Right lobe of liver (tissue), 6 donors: ENCODE measurements around the gene GPR141. TPM values are rescaled to one million over a fixed set of nuclear protein-coding genes. Genes with fewer than 3 reads are reported as not detected.

Source experiments
- ATAC-seq, 4 donors: fragments of 200-7000 bp; cut with Tn5 transposase; one replicate each; pipeline ENCODE4 v1.9.1; 2020; ENCODE audit warnings: mild to moderate bottlenecking in 4 of 4, moderate library complexity in 4 of 4
- DNase-seq, 3 donors: peaks; one replicate each; pipeline ENCODE4 v3.0.0-alpha.2; 2020
- H3K27ac ChIP-seq, 3 donors: fragments of 200-600 bp; one replicate each; pipeline ENCODE4 v1.8.0; 2022
- H3K27me3 ChIP-seq, 2 donors: fragments of 200-600 bp; one replicate each; pipeline ENCODE4 v1.8.0; 2022
- H3K36me3 ChIP-seq, 4 donors: fragments of 200-600 bp; sonication (generic) in 1 of 4; one replicate each; pipeline versions ENCODE4 v1.5.1 to v1.8.0; 2017 to 2022; ENCODE audit warnings: control low read depth in 1 of 4
- H3K4me1 ChIP-seq, 4 donors: fragments of 200-600 bp; sonication (generic) in 1 of 4; one replicate each; pipeline versions ENCODE4 v1.5.1 to v1.8.0; 2017 to 2022; ENCODE audit warnings: control low read depth in 1 of 4
- H3K4me3 ChIP-seq, 3 donors: fragments of 200-600 bp; one replicate each; pipeline ENCODE4 v1.8.0; 2022
- H3K9me3 ChIP-seq, 4 donors: fragments of 200-600 bp; sonication (generic) in 1 of 4; one replicate each; pipeline versions ENCODE4 v1.5.1 to v1.8.0; 2017 to 2022; ENCODE audit warnings: control low read depth in 1 of 4
- CTCF ChIP-seq, 4 donors: fragments of 200-600 bp in 3 of 4; fragments of 450-650 bp in 1 of 4; IDR thresholded peaks; one replicate each; pipeline versions ENCODE4 v1.5.1 to v1.8.0; 2016 to 2022; ENCODE audit warnings: antibody characterized with exemption in 4 of 4, mild to moderate bottlenecking in 2 of 4
- POLR2A ChIP-seq: fragments of 450-650 bp; IDR thresholded peaks from one replicate; pipeline ENCODE4 v1.6.1; 2017; ENCODE audit warnings: antibody characterized with exemption, mild to moderate bottlenecking
- WGBS: methylation state at CpG from one replicate; pipeline ENCODE4 v1.1.6; 2018; ENCODE audit warnings: low coverage, low lambda C conversion rate; ENCODE audit not compliant: insufficient coverage; ENCODE audit errors: missing lambda C conversion rate; 5-methylcytosine and 5-hydroxymethylcytosine counted together
- intact Hi-C, 2 donors: fragments of 100-400 bp; cut with DNase I; formaldehyde crosslinking; loops; one replicate each; pipeline versions ENCODE4 v1.11.2 to v1.14.1; 2022
- total RNA-seq, 6 experiments: library from RNA; depleted of rRNA in 2 of 6; stranded (reverse); fragments of >200 nt in 2 of 6; fragmentation: NEBNext Ultra II Directional in 3 of 6; extraction: Animal tissue kit (Norgen Biotek cat#: 25700) in 3 of 6; gene quantifications; one replicate each; pipeline versions ENCODE4 v1.1.0 to v1.2.4, GENCODE V29; 2016 to 2023
- donor health status: DM: no; HTN: yes; CAD: no.
- donor health status: DM: no; HTN: no; CAD: no.
- donor health status: DM: no; HTN: no; CAD: no.
- donor health status: DM: no; HTN: yes; CAD: no.
- donor health status: DM: no; HTN: yes; CAD: no.

The GPR141 gene
- total RNA-seq, 6 experiments from 2014 or later: 0.51 to 0.60 TPM; not detected in 4

- Histone ChIP-seq H3K27me3 (no peaks in the 10 kb centered on the region), H3K9me3 (no peaks in the 10 kb centered on the region), H3K36me3 (no peaks in the 10 kb centered on the region), H3K4me3 (no peak overlapping the region), H3K4me1 (no peaks in the 10 kb centered on the region), H3K27ac (no peak overlapping the region)
- intact Hi-C loops: no loop called here
- TF ChIP-seq CTCF (IDR thresholded peaks at IDR 0.05) (no peak), POLR2A (no peak)
- WGBS: 52% methylated on average over 6 of the region's 7 CpGs
- no peak for ATAC-seq
- DNase-seq: no peak
These were observed 38.1 kb upstream of the GPR141 start for GRCh38 chr7:37645282-37646050.

GRCh38 chr7:37656913-37657530 is 26.5 kb upstream of the GPR141 start:
- intact Hi-C loops: no loop called here
- H3K27ac ChIP-seq: no peak overlapping the region
- no peaks in the 10 kb centered on the region for H3K9me3 ChIP-seq
- H3K4me3 ChIP-seq: no peak overlapping the region
- TF ChIP-seq POLR2A: no peak
- H3K36me3 ChIP-seq: no peaks in the 10 kb centered on the region
- H3K27me3 ChIP-seq: no peaks in the 10 kb centered on the region
- DNase-seq: no peak
- WGBS: 13% methylated on average over 1 of the region's 1 CpG
- H3K4me1 ChIP-seq: no peaks in the 10 kb centered on the region
- ATAC-seq: peak in 3 of 4 donors; percentile 26 to 46 (median 28)

GRCh38 chr7:37657816-37658215 is 25.8 kb upstream of the GPR141 start:
- ATAC-seq (no peak), DNase-seq (no peak)
- Histone ChIP-seq H3K9me3 (no peaks in the 10 kb centered on the region), H3K27ac (no peak overlapping the region), H3K27me3 (no peaks in the 10 kb centered on the region), H3K36me3 (no peaks in the 10 kb centered on the region), H3K4me1 (no peaks in the 10 kb centered on the region), H3K4me3 (no peak overlapping the region)
- TF ChIP-seq POLR2A: no peak
- TF ChIP-seq CTCF (IDR thresholded peaks at IDR 0.05): no peak
- WGBS: 23% methylated on average over 1 of the region's 1 CpG
- intact Hi-C loops: no loop called here

- ATAC-seq: no peak
- no peaks in the 10 kb centered on the region for H3K9me3 ChIP-seq
- TF ChIP-seq POLR2A (no peak), CTCF (IDR thresholded peaks at IDR 0.05) (no peak)
- no peak overlapping the region for H3K27ac ChIP-seq
- no peaks in the 10 kb centered on the region for H3K27me3 ChIP-seq
- intact Hi-C loops: no loop called here
- H3K4me1 ChIP-seq: no peaks in the 10 kb centered on the region
- no peaks in the 10 kb centered on the region for H3K36me3 ChIP-seq
- WGBS: 39% methylated on average over 2 of the region's 2 CpGs
- H3K4me3 ChIP-seq: no peak overlapping the region
- DNase-seq: no peak
These were observed 23.5 kb upstream of the GPR141 start for GRCh38 chr7:37659971-37660565.

GRCh38 chr7:37660614-37661013 is 23.0 kb upstream of the GPR141 start:
- DNase-seq (no peak), ATAC-seq (no peak)
- H3K4me1 ChIP-seq: no peaks in the 10 kb centered on the region
- H3K27me3 ChIP-seq: no peaks in the 10 kb centered on the region
- no peaks in the 10 kb centered on the region for H3K36me3 ChIP-seq
- 64% methylated on average over 3 of the region's 4 CpGs for WGBS
- intact Hi-C loops: no loop called here
- TF ChIP-seq CTCF (IDR thresholded peaks at IDR 0.05) (no peak), POLR2A (no peak)
- no peak overlapping the region for H3K4me3 ChIP-seq
- H3K9me3 ChIP-seq: no peaks in the 10 kb centered on the region
- H3K27ac ChIP-seq: no peak overlapping the region
